Ovary (tissue), 3 donors: ENCODE results near the gene PAK1.

Source experiments
- CTCF ChIP-seq, 3 donors: fragments of 450-650 bp in 2 of 3; fragments of 200-600 bp in 1 of 3; IDR thresholded peaks; one replicate each; pipeline versions ENCODE4 v1.5.1 to v1.8.0; 2016 to 2022; ENCODE audit warnings: antibody characterized with exemption in 3 of 3, mild to moderate bottlenecking in 1 of 3
- EP300 ChIP-seq: sonication (generic); formaldehyde crosslinking; IDR thresholded peaks from one replicate; pipeline ENCODE4 v1.6.1; 2017; ENCODE audit warnings: antibody characterized with exemption
- donor health status: DM: no; HTN: no; CAD: no.

- TF ChIP-seq EP300 (no peak), CTCF (IDR thresholded peaks at IDR 0.05) (no peak)
These were observed 122.5 kb downstream of the PAK1 start for GRCh38 chr11:77351281-77351886.
